HG03135 (cell line): ENCODE data around the gene RACGAP1.

ENCODE experiments used
- ATAC-seq: cut with Tn5 transposase; IDR thresholded peaks from one replicate; pipeline ENCODE4 v1.9.1; 2021; ENCODE audit warnings: mild to moderate bottlenecking, moderate library complexity; ENCODE audit not compliant: unreplicated experiment

RACGAP1 gene

DNA sequence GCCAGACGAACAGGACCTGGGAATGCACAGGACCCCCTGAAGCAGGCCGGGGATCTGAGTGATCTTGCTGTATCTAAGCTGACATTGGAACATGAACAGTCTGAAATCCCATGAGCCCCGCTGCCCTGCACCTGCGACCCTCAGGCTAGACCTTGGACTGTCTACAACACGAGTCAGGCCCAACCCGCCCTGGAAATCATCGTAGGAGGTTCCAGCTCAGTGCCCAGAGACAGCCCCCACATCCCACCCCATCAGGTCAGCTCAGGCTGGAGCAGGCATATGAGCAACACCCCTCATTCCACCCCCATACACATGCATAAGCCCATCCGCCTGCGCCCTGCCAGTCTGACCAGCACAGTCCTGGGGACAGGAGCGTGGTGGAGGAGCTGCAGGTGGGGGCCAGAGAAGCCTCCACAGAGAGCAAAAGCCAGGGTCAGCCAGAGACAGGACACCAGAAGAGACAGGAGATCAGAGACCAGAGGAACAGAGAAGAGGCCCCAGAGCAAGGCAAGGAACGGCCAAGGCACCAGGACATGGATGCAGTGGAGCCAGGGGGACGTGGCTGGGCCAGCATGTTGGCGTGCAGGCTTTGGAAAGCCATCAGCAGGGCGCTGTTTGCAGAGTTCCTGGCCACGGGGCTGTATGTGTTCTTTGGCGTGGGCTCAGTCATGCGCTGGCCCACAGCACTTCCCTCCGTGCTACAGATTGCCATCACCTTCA, 52.5 kb downstream of the RACGAP1 start, which contains the start of gene AQP6:
AQP6 (plus strand) TSS at position 307 of the 720 bp plus-strand sequence; CDS start at position 534, 227 bp downstream.
- no peak for ATAC-seq

DNA sequence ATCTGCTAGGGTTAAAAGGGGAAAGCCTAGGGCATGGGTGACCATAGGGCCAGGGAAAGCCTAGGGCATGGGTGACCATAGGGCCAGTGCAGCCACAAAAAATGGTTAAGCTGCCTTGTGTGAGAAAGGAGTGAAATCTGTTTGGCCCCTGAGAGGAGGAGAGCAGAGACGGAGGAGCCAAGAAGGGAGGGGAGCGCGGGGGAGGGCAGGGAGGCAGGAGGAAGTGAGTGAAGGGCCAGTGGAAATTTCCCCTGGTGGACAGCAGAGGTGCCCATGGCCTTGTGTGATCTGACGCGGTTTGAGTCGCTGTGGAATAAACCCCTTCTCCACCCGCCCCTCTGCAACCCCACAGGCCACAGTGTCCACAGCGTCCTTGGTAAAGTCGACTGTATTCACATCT, 53.2 kb downstream of the RACGAP1 start:
- ATAC-seq = no peak

DNA sequence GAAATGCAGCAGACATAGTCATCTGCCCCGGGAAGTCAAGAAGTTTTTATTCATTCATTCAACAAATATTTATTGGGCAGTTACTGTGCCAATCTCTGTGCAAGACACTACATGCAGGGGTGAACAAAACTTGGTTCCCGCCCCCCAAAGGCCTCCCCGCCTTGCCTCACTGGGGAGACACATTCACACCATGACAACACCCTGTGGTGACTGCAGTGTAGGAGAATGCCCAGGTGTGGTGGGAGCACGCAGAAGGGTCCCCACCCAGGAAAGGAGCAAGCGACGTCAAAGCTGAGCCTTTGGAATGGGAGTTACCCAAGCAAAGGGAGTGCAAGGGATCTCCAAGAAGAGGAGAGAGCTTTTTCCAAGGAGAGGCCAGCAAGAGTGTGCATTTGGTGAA, 54.2 kb downstream of the RACGAP1 start:
- no peak for ATAC-seq

DNA sequence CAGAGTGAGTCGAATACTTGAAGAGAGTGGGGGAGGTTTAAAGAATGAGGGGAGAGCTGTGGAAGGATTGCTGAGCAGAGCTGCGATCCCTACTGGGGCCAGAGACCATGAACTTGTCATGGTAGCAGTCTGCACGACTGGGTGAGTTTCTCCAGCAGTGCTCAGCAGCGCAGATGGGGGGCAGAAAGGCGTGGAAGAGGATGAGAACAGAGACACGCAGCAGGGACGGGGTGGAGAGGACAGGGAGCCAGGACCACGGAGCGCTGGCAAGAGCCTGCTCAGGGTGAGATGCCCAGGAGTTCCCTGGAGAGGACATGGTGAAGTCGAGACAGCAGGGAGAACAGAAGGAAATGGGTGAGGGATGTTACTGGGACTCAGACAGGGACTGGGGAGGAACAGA, 54.6 kb downstream of the RACGAP1 start:
- ATAC-seq = no peak

DNA sequence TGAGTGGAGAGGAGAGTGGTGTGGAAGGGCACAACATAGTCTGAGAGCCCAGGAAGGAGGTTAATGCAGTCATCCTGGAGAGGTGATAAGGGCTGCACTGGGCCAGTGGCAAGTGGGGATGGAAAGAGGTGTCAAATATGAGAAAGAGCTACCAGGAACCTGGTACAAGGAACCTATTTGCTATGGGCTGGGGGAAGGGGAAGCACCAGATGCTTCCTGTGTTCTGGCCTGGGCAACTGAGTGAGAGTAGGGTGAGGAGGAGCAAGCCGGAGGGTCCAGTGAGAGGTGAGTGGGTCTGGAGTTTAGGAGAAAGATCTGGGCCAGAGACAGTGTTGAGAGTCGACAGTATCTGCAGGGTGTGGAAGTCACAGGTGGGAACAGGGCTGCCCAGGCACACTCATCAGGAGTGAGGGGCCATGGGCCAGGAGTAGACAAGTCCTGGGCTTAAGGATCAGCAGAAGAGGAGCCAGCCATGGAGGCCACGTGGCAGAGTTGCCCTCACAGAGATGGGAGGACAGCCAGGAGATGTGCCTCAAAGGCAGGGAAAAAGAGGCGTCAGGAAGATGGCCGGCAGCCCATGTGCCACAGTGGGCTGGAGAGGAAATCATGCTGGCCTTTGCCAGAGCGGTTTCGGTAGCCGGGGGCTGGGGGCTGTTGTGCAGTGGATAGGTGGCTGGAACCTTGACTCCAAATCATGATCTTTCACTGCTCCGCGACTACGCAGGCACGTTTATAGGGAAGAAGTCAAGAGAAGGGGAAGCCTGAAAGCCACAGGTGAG, 55.5 kb downstream of the RACGAP1 start:
- ATAC-seq = no peak

DNA sequence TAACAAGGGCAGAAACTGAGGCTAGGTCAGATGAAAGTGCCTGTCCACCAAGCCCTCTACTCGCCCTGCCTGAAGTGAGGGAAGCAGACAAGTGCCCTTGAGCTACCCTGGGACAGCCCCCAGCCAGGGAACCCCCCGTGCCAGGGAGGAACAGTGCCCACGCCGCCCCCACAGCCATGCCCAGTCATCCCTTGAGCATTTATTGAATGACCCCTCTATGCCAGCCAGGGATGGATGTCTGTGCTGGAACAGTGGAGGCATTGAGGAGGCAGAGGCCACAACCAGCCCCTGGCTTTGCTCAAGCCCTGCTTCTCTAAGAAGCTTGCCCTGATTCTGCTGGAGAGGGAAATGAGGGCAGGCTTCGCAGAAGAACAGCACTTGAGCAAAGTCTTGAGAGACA, 56.3 kb downstream of the RACGAP1 start:
- ATAC-seq = no peak

DNA sequence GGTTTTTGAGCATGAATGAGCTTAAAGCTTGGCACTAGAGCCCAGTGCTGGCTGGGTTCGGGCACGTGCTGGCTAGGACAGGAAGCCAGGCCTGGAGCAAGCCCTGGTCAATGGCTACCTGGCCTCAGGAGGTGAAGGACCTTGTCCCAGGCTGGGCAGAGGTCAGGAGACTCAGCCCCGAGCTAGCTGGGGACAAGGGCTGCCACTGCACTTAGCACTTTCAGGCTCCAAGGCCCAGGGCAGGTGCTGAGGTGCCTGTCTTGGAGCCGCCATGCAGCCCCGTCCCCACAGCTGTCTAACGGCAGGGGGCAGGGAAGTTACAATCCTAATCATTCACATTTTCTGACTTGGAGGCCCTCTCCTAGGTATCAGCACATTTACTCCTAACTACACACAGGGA, 56.8 kb downstream of the RACGAP1 start:
- no peak for ATAC-seq

DNA sequence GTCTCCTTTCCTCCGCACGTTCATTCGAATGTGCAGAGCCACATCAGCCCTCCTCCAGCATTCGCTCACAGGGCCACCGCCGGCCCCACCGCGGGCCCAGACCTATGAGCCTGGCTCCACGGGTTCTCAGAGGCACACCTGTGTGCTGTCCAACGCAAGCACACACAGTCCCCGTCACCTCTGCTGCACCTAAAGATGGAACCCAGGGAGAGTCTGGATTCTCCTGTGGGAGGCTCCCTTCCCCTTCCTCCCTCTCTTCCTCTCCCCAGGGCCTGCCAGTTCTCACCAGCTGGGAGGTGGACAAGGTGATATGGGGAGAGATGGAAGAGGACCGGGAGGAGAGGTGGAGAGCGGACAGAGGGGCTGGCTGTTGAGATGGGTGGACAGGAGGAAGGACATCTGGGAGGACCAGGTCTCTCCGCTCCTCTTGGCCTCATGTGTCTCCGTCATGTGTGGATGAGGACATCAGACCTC, 57.5 kb downstream of the RACGAP1 start:
- ATAC-seq = no peak

DNA sequence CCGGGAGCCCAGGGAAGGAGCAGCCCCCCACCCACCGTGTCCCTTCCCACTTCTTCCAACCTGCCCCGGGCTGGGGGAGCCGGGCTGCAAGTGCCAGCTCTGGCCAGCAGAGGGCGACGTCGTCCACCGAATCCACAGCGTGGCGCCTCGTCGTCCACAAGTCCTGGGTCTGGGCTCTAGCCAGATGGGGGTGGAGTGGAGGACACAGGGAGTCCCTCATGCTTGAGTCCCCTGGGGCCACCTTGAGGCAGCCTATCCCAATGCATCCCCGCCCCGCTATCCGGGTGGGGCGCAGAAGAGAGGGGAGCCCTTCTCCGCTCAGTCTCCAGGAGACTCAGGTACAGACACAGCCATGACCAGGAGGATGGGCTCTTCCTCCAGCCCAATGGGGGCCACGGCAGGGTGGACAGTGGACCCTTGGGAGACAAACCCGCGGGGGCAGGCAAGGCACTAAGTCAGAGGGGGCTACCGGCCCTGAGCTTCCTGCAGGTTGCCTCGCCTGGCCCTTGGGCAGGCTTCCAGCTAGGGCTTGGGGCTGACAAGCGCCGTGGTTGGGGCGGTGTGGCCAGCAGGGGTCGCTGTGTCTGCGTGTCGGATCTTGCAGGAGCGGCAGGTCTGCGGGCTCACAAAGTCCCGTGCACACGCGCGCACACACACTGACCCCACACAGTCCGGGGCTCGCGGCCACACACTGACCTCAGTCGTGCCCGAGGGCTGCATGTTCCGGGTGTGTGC, 58.1 kb downstream of the RACGAP1 start:
- ATAC-seq = peak; percentile 65

DNA sequence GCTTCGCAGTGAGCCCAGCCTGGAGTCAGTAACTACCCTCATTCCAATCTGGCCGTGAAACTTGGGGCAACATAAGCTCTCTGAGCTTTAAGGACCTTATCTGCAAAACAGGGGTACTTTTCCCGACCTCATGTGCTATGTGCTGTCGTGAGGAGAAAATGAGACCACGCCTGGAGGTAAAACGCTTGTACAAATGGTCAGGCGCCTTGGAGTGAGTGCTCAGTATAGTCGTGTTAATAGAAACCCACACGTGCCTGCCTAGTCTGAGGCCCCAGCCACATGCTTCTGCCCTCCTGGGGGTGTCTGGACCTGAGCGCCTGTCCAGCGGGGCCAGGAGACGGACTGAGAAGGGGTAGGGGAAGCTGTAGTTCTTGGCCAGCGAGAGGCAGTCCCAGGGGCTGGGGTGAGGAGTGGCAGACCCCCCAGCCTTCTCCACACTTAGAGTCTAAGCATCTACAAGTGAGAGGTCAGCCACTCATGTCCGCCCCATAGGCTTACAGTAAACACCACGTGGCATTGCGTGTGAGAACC, 58.7 kb downstream of the RACGAP1 start:
- no peak for ATAC-seq

DNA sequence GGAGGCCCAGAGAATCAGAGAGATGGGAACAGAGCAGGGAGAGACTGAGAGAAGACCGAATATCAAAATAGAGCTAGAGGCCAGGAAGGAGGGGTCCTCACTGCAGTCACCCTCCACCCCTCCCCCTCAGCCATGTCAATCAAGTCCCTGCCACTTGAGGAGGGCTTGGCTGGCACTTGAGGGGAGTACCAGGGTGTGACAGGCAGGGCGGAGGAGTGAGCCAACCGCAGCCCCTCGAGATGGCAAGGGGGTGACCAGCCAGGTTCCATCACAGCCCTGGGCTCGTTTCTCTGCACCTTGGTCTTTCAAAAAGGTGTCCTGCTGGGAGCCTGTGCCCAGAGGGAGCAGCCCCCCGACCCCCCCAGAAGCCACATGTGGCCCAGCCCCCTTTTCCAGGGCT, 59.5 kb downstream of the RACGAP1 start:
- no peak for ATAC-seq

DNA sequence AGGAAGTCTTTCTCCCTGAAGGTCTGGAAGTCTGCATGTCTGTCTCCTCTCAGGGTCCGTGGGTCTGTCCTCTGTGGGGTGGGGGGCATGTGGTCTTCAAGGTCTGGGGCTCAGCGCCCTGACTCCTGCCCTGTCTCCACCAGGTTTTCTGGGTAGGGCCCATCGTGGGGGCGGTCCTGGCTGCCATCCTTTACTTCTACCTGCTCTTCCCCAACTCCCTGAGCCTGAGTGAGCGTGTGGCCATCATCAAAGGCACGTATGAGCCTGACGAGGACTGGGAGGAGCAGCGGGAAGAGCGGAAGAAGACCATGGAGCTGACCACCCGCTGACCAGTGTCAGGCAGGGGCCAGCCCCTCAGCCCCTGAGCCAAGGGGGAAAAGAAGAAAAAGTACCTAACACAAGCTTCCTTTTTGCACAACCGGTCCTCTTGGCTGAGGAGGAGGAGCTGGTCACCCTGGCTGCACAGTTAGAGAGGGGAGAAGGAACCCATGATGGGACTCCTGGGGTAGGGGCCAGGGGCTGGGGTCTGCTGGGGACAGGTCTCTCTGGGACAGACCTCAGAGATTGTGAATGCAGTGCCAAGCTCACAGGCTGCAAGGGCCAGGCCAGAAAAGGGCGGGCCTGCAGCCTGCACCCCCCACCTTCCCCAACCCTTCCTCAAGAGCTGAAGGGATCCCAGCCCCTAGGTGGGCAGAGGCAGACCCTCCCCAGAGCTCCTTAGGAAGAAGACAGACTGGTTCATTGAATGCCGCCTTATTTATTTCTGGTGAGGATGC, 60.3 kb downstream of the RACGAP1 start:
- ATAC-seq = no peak

DNA sequence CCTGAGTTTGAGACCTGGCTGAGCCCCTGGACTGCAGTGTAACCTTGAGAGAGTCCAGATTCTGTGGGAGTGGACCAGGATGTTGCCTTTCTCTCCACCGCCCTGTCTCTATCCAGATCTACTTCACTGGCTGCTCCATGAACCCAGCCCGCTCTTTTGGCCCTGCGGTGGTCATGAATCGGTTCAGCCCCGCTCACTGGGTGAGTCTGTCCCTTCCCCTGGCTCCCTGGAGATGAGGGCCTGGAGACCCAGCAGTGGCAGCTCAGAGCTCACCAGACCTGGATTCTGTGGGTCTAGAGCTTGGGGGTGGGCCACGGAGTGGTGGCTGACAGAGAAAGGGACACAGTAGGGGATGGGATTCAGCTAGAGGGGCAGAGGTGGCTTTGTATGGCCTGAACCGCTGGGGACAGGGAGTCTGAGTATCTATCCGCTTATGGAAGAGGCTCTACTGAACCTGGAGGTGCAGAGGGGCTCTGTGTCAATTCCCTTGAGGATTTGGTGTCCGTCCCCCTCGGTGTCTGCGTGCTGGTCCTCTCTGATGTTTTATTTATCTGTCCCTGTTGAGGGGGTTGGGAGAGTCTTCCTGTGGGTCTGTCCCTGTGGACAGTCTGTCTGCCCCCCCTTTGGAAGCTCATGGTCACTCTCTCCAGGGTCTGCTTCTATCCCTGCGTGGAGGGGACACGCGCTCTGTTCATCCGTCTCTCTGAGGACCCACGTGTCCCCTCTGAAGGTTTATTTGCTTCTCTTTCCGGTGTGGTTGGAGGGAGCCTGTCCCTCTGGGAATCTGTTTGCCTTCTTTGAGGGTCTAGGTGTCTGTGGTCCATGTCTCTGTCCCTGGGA, 61.1 kb downstream of the RACGAP1 start:
- ATAC-seq = no peak

DNA sequence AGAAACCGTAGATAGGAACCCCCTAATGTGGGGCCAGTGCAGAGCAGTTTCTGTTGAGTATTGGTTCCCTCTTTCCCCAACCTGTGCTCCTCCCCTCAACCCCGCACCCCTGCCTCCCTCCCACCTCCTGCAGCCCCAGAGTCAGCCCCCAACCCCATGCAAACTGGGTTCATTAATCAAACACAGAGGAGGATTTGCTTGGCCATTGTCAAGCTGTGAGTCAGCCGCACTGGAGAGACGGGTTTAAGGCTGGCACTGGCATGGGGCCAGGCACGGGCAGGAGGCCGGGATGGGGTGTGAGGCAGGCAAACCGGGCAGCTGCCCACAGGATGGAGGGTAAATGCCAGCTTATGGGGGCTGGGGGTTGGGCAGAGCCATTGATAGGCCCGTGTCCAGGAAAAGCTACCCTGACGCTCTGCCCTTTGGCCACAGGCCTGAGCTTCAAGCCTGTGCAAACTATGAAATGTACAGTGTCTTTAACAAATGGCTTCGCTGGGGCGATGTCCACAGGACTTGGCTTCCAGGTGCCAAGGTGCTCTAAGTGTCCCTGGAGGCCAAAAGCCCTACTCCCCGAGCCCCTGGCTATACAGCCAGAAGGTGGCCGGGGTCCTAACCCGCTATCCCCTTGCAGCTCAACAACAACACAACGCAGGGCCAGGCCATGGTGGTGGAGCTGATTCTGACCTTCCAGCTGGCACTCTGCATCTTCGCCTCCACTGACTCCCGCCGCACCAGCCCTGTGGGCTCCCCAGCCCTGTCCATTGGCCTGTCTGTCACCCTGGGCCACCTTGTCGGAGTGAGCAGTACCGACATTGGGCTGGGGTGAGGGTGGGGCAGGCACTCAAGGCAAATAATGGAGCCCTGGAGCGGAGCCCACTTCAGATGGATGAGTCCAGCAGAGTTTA, 62.2 kb downstream of the RACGAP1 start:
- no peak for ATAC-seq

DNA sequence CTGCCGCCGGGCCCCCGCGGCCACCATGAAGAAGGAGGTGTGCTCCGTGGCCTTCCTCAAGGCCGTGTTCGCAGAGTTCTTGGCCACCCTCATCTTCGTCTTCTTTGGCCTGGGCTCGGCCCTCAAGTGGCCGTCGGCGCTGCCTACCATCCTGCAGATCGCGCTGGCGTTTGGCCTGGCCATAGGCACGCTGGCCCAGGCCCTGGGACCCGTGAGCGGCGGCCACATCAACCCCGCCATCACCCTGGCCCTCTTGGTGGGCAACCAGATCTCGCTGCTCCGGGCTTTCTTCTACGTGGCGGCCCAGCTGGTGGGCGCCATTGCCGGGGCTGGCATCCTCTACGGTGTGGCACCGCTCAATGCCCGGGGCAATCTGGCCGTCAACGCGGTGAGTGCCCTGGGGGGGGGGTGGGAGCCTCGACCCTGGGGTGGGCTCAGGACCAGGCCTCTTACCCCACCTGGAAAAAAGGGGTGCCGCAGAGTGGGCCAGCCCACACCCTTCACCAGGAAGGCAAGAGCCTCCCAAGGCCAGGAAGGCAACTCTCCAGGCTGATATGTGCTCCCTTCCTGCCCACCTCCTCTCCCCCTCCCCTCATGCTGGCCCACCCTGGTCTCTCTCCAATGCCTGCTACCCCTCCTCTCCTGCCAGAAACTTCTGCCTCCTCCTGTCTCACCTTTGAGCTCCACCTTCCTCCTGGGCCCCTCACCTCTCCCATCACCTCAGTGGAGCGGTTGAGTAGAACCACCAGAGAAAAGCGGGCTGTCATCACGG, 63.1 kb downstream of the RACGAP1 start:
- ATAC-seq = no peak

DNA sequence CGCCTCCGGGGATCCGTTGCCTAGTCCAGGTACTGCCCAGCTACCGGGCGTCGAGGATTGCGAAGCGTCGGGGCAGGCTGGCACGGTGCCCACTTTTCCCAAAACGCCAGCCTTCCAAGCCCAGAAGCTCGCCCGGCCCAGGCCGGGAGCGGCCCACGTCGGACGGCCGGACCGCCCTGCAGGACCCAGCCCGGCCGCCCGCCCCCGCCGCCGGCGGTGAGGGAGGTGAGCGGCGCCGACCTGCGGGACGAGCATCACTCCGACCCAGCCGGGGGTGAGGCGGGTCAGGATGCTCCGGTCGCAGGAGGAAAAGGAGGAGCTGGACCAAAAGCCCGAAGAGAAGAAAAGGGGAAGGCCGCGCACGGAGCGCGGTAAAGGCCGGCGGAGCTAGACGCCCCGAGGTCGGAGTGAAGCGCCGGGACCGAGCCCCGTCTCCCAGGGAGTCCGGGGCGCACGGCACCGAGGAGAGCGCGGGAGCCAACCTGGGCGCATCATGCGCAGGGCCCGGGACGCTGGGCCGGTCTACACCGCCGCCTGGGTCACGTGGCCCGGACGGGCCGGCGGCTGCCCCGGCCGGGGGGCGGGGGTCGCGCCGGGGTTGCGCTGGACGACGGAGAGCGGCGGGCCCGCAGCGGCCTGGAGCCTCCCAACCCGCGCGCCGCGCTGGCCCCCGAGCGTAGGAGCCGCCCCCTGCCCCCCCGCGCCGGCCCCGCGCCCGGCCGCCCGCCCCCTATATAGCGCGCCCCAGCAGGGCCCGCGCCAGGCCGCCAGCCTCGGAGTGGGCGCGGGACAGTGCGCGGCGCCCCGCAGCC, 64.0 kb downstream of the RACGAP1 start, which contains the start of gene AQP5:
AQP5 (plus strand) TSS at position 762 of the 812 bp plus-strand sequence. CDS start 146 bp downstream, outside the sequence.
- no peak for ATAC-seq
